Spleen (tissue), 7 donors: ENCODE results near the gene PACS1.

ENCODE experiments used
- CTCF ChIP-seq, 11 experiments: fragments of 200-600 bp in 7 of 11; fragments of 450-650 bp in 4 of 11; sonication (generic) in 4 of 11; IDR thresholded peaks in 8 of 11; conservative IDR thresholded peaks in 3 of 11; 1 replicate in 7 of 11; 2 replicates in 4 of 11; pipeline versions ENCODE4 v1.4.0 to v1.8.0; 2016 to 2021; ENCODE audit warnings: antibody characterized with exemption in 11 of 11, inconsistent platforms in 4 of 11, mild to moderate bottlenecking in 1 of 11
- POLR2AphosphoS5 ChIP-seq, 3 donors: sonication (generic); formaldehyde crosslinking; IDR thresholded peaks; one replicate each; pipeline ENCODE4 v1.5.1; 2017; ENCODE audit warnings: antibody characterized with exemption in 3 of 3
- donor health status: DM: no; HTN: no; CAD: no; lungs with moderate emphysema.
- donor health status: DM: no; HTN: no; CAD: no.
- donor health status: DM: no; HTN: no; CAD: no.

- TF ChIP-seq POLR2AphosphoS5 (IDR thresholded peaks at IDR 0.05), result no peak
- TF ChIP-seq CTCF (IDR thresholded peaks at IDR 0.05 in 8 of 11, conservative IDR thresholded peaks at IDR 0.05 in 3 of 11), result no peak
These were observed 84.0 kb downstream of the PACS1 start for GRCh38 chr11:66154109-66154508.
